ENCODE results near the gene GGT6. TPM values are rescaled to one million over a fixed set of nuclear protein-coding genes. Genes with fewer than 3 reads are reported as not detected.

GGT6 gene
- total RNA-seq, 1 donor from 2014 or later: not detected

DNA sequence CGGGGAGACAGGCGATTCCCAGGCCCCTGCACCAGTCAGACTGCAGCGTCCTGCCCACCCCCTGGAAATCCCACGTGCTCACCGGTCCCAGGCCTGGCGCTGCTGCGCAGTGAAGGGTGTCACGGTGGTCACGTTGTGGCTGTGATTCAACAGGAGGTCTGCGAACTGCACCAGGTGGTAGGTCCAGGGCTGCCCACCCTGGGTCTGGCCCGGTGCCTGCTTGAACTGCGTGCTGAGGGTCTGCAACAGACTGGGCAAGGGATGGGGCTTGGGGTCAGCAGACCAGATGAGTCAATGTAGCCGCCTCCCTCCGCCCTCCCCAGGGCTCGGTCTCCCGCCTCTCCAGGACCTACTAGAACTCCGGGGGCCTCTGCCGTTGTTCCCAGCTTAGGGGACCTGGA lies 12.3 kb downstream of the GGT6 start:
- H3K4me3 Mint-ChIP-seq: no peak overlapping the region
- no peak for DNase-seq
- H3K36me3 Mint-ChIP-seq (ENCODE audit: low read depth): peaks cover 55% of the 10 kb centered on the region
- peaks cover 2% of the 10 kb centered on the region for H3K4me1 Mint-ChIP-seq
- intact Hi-C loops (cut with micrococcal nuclease): no loop called here
- H3K9me3 Mint-ChIP-seq: no peaks in the 10 kb centered on the region
- H3K27me3 Mint-ChIP-seq: no peaks in the 10 kb centered on the region
- H3K27ac Mint-ChIP-seq: no peak overlapping the region

- DNase-seq: no peak
- H3K27me3 Mint-ChIP-seq: no peaks in the 10 kb centered on the region
- intact Hi-C loops (cut with micrococcal nuclease): no loop called here
- H3K4me3 Mint-ChIP-seq: no peak overlapping the region
- peaks cover 2% of the 10 kb centered on the region for H3K4me1 Mint-ChIP-seq
- no peak overlapping the region for H3K27ac Mint-ChIP-seq
- no peaks in the 10 kb centered on the region for H3K9me3 Mint-ChIP-seq
- H3K36me3 Mint-ChIP-seq (ENCODE audit: low read depth): peaks cover 57% of the 10 kb centered on the region
Measured at GRCh38 chr17:4547118-4547906, 13.1 kb downstream of the GGT6 start.

DNA sequence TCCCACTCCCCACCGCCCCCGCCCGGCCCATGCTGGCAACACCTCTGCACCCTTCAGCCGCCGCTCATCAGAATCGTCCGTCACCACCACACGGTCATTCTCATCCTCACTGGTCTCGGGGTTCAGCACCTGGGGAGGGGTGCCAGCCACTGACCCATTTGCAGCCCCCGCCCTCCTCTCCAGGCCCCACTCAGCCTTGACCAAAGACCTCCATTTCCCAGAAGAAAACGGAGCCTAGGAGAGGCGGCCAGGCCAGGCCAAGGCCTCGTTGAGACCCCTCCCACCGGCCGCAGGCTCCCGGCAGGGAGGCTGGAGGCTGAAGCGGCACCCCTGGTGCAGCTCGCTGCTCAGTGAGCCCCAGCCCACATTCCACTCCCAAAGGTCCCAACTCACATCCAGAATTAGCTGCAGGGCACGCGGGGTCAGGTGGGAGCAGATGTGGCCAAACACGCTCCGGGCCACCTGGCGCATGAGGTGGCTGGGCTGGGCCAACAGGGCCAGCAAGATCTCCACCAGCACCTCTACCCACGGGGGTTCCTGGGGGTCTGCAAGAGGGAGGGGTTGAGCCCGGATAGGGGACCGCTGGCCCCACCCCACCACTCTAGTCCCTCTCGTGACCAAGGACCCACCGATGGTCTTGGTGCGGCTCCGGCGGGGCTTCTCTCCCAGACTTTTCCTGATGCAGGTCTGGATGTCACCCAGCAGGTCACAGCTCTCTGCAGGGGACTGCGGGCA lies 15.0 kb downstream of the GGT6 start:
- intact Hi-C loops (cut with micrococcal nuclease): no loop called here
- Mint-ChIP-seq H3K36me3 (ENCODE audit: low read depth) (peaks cover 48% of the 10 kb centered on the region), H3K4me3 (no peak overlapping the region), H3K27me3 (no peaks in the 10 kb centered on the region), H3K4me1 (no peaks in the 10 kb centered on the region), H3K9me3 (no peaks in the 10 kb centered on the region), H3K27ac (no peak overlapping the region)
- DNase-seq: no peak

DNA sequence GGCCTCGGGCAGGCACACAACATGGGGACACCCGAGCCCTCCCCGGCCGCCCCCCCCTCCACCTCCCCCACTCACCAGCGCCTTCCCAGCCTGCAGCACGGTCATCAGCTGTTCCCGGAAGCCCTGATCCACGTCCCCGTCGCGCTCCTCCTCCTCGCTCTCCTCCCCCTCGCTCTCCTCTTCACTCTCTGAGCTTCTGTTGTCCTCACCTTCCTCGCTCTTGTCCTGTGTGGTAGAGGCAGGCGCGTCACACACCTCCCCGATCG lies 15.5 kb downstream of the GGT6 start:
- Mint-ChIP-seq H3K36me3 (ENCODE audit: low read depth) (peaks cover 44% of the 10 kb centered on the region), H3K4me1 (no peaks in the 10 kb centered on the region), H3K9me3 (no peaks in the 10 kb centered on the region), H3K27ac (no peak overlapping the region), H3K4me3 (no peak overlapping the region), H3K27me3 (no peaks in the 10 kb centered on the region)
- DNase-seq: no peak
- intact Hi-C loops (cut with micrococcal nuclease): no loop called here

- Mint-ChIP-seq H3K27me3 (no peaks in the 10 kb centered on the region), H3K9me3 (no peaks in the 10 kb centered on the region), H3K36me3 (ENCODE audit: low read depth) (peaks cover 43% of the 10 kb centered on the region), H3K27ac (no peak overlapping the region), H3K4me3 (no peak overlapping the region), H3K4me1 (no peaks in the 10 kb centered on the region)
- intact Hi-C loops (cut with micrococcal nuclease): no loop called here
- no peak for DNase-seq
Measured at GRCh38 chr17:4544135-4544950, 16.0 kb downstream of the GGT6 start.

- no peaks in the 10 kb centered on the region for H3K27me3 Mint-ChIP-seq
- no peaks in the 10 kb centered on the region for H3K9me3 Mint-ChIP-seq
- no peak for DNase-seq
- intact Hi-C loops (cut with micrococcal nuclease): no loop called here
- peaks cover 40% of the 10 kb centered on the region for H3K36me3 Mint-ChIP-seq (ENCODE audit: low read depth)
- H3K4me1 Mint-ChIP-seq: no peaks in the 10 kb centered on the region
- H3K4me3 Mint-ChIP-seq: no peak overlapping the region
- H3K27ac Mint-ChIP-seq: no peak overlapping the region
Measured at GRCh38 chr17:4543557-4544026, 16.8 kb downstream of the GGT6 start.

DNA sequence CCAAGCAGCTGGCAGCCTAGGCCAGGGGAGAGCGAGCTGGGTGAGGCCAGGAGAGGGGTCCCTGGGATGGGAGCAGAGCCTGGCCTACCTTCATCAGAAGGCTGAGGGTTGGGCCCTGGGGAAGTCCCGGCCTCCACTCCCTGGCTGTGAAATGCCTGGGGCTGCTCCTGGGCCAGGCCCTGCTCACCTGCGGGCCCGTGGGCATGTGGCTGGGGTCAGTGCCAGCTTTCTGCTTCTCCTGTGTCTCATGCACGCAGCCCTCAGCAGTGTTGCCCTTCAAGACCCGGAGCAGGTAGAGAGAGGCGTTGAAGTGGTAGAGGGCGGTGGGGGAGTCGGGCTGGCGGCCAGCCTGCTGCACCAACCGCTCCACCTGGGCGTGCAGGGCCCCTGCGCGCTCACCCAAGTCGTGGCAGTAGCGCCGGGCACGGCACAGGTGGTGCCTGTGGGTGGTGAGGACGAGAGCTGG lies 17.6 kb downstream of the GGT6 start:
- Mint-ChIP-seq H3K36me3 (ENCODE audit: low read depth) (peaks cover 38% of the 10 kb centered on the region), H3K9me3 (no peaks in the 10 kb centered on the region), H3K27me3 (no peaks in the 10 kb centered on the region), H3K4me3 (no peak overlapping the region), H3K4me1 (no peaks in the 10 kb centered on the region), H3K27ac (no peak overlapping the region)
- DNase-seq: no peak
- intact Hi-C loops (cut with micrococcal nuclease): no loop called here

DNA sequence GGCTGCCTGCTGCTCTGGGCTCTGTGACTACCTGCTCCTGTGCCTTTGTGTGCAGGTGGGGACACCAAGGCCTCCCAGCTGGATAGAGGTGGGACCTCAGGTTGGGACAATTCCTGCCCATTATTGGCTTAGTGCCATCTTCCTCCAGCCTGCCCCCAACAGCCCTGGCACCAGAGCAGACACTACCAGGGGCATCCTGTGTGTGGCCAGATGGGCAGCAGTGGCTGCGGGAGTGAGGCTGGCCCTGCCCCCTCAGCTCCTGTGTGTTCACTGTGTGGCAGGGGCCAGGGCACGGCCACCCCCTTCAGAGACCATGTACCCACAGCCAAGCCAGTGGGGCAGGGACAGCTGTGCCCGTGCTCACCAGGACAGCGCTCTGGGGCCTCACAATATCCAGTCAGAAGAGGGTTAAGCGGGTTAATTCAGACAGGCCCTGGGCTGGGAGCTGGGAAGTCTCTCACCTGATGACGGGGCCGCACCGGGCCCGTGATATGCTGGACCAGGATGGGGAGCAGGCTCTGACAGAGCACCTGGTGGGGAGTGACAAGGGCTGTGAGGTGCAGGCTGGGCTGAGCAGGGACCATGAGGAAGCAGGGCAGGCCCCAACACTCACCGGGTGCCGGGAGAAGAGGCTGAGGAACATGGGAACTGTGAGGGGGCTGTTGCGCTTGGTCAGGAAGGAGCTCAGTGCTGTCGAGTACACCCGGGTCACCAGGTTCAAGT lies 18.2 kb downstream of the GGT6 start:
- intact Hi-C loops (cut with micrococcal nuclease): no loop called here
- no peak overlapping the region for H3K27ac Mint-ChIP-seq
- no peaks in the 10 kb centered on the region for H3K27me3 Mint-ChIP-seq

DNA sequence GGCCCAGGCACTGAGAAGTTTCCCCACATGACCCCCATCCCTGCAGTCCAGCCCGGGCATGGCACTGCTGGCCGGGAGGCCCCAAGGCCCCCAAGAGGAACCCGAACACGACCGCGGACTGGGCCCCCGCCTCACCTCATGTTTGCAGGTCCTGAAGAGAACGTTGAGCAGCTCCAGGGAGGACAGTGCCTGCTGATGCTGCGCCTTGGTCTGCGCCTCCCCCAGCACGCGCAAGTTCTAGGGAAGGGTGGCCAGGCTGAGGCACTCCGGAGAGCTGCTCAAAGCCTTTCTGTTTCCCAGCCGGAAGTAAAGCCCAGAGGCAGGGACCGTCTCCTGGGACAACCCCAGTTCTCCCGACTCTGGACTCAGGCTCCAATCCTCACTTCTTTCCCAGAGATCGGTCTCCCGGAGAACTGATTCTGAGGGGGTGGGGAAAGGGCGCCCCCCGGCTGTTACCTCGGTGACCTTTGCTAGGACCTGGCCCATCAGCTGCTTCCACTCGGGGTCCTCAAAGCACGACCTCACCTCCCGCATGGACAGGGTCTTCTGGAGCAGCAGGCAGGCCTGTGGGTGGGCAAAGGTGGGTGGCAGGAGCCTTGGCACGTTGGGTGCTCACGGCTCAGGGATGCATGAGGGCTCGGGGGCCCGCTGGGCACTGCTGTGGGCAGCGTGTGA lies 18.9 kb downstream of the GGT6 start:
- Mint-ChIP-seq H3K9me3 (no peaks in the 10 kb centered on the region), H3K4me1 (no peaks in the 10 kb centered on the region), H3K36me3 (ENCODE audit: low read depth) (peaks cover 35% of the 10 kb centered on the region), H3K27ac (no peak overlapping the region), H3K27me3 (no peaks in the 10 kb centered on the region), H3K4me3 (no peak overlapping the region)
- intact Hi-C loops (cut with micrococcal nuclease): no loop called here
- no peak for DNase-seq

More for the DNA sequence above, 18.2 kb downstream of the GGT6 start:
- DNase-seq: no peak
- H3K4me1 Mint-ChIP-seq: no peaks in the 10 kb centered on the region
- no peaks in the 10 kb centered on the region for H3K9me3 Mint-ChIP-seq
- H3K36me3 Mint-ChIP-seq (ENCODE audit: low read depth): peaks cover 38% of the 10 kb centered on the region
- no peak overlapping the region for H3K4me3 Mint-ChIP-seq

DNA sequence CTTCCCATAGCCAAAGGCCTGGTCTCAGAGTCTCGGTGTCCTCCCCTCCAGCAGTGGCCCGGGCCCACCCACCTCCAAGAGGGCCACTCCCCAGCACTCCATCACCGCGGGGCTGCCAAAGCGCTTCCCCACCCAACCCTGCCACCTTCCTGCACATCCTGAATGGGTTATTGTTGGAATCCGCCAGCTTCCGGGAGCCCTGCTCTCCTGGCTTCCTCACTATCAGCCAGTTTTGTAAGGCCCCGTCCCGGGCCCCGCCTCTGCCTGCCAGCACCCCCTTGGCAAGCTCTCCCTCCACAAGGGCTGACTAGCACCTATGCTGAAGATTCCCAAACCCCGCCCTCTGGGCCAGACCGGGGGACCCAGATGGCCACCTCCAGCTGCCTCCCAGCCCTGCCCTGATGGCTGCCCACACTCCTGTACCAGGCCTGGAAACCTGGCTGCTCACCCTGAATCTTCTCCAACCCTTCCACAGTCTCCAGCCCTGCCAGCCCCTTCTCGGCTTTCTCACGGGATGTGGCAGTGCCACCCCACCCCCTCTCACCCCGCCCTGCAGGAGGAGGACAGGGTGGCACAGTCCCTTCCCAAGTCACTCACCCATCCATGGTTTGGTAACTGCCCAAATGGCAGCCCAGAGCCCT lies 19.6 kb downstream of the GGT6 start:
- no peak for DNase-seq
- intact Hi-C loops (cut with micrococcal nuclease): no loop called here
- Mint-ChIP-seq H3K4me1 (no peaks in the 10 kb centered on the region), H3K27ac (no peak overlapping the region), H3K9me3 (no peaks in the 10 kb centered on the region), H3K27me3 (no peaks in the 10 kb centered on the region), H3K36me3 (ENCODE audit: low read depth) (peaks cover 33% of the 10 kb centered on the region), H3K4me3 (no peak overlapping the region)

GRCh38 chr17:4540224-4540651 lies 20.1 kb downstream of the GGT6 start:
- H3K27me3 Mint-ChIP-seq: no peaks in the 10 kb centered on the region
- H3K27ac Mint-ChIP-seq: no peak overlapping the region
- DNase-seq: no peak
- peaks cover 34% of the 10 kb centered on the region for H3K36me3 Mint-ChIP-seq (ENCODE audit: low read depth)
- H3K9me3 Mint-ChIP-seq: no peaks in the 10 kb centered on the region
- no peaks in the 10 kb centered on the region for H3K4me1 Mint-ChIP-seq
- no peak overlapping the region for H3K4me3 Mint-ChIP-seq
- intact Hi-C loops (cut with micrococcal nuclease): no loop called here

DNA sequence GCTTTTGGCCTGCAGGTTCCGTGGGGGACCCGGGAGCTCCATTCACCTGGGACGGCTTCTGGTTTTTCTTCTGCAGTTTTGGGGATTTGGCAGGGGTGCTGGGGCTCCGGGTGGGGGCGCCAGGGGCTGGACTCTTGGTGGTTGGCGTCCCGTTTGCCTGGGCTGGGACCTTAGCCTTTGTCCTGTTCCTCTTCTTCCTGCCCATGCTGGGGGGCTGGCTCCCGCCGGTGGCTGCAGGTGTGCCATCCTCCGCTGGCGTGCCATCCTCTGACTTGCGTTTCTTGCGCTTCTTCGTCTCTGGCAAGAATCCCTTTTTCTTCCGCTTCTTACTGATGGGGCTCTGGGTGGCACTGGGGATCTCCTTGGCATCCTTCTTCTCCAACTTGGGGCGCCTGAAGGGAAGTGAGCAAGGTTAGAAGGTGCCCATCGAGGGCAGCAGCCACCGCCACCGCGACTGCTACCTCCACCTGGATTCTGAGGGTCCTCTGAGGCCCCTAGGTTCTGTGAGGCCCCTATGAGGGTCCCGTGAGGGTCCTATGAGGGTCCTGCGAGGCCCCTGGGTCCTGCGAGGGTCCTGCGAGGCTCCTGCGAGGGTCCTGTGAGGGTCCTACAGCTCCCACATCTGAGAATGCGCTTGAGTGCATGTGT lies 20.7 kb downstream of the GGT6 start:
- H3K4me3 Mint-ChIP-seq: no peak overlapping the region
- peaks cover 31% of the 10 kb centered on the region for H3K36me3 Mint-ChIP-seq (ENCODE audit: low read depth)
- H3K4me1 Mint-ChIP-seq: no peaks in the 10 kb centered on the region
- H3K27ac Mint-ChIP-seq: no peak overlapping the region
- intact Hi-C loops (cut with micrococcal nuclease): loop anchor here (10.0 kb wide), 1 partner anchor 115 kb away; no protein-coding TSS in a partner anchor
- H3K9me3 Mint-ChIP-seq: no peaks in the 10 kb centered on the region
- no peaks in the 10 kb centered on the region for H3K27me3 Mint-ChIP-seq
- no peak for DNase-seq

Measured in activated CD4-positive, alpha-beta T cell treated with anti-CD3 and anti-CD28 coated beads, Interleukin-2, amount 10 ng/mL, durations not matched to agents 24 days and 14 days (primary cell).